ENCODE results near the gene ABTB2. TPM values are rescaled to one million over a fixed set of nuclear protein-coding genes. Genes with fewer than 3 reads are reported as not detected.
A peak's percentile ranks its signal among the peaks of the same experiment; 100 is the strongest.

ABTB2 gene
- total and polyA plus RNA-seq, 2 experiments from 2014 or later = 12.4 to 14.3 TPM

DNA sequence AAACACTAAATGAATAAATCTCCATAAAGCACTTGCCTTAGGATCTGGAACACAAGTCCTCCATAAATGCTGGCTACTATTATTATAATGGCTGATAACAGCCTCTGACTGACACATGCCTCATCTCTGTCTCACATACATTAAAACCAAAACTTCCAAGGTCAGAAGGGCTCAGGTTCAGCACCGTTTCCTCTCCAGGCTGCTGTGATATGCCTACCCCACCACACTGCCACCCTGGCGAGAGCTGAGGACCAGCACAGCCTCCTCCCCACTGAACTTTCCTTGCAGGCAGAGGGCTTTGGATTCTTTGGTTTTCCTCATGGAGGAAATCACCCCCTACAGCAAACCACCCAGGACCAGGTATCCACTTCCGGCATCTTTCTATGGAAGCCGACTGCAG, 112.8 kb downstream of the ABTB2 start:
- H3K4me3 ChIP-seq = no peak overlapping the region
- no peak overlapping the region for H3K4me2 ChIP-seq
- no peak for DNase-seq (ENCODE audit: low spot score)
- WGBS (ENCODE audit: low lambda C conversion rate, missing lambda C conversion rate) = 87% methylated on average over 4 of the region's 4 CpGs
- TF ChIP-seq EZH2phosphoT487 (IDR thresholded peaks at IDR 0.05; ENCODE audit: low read depth, severe bottlenecking, unreplicated experiment) = no peak
- TF ChIP-seq EZH2 (IDR thresholded peaks at IDR 0.05; ENCODE audit: borderline replicate concordance) = no peak
- TF ChIP-seq, protein P1, sequence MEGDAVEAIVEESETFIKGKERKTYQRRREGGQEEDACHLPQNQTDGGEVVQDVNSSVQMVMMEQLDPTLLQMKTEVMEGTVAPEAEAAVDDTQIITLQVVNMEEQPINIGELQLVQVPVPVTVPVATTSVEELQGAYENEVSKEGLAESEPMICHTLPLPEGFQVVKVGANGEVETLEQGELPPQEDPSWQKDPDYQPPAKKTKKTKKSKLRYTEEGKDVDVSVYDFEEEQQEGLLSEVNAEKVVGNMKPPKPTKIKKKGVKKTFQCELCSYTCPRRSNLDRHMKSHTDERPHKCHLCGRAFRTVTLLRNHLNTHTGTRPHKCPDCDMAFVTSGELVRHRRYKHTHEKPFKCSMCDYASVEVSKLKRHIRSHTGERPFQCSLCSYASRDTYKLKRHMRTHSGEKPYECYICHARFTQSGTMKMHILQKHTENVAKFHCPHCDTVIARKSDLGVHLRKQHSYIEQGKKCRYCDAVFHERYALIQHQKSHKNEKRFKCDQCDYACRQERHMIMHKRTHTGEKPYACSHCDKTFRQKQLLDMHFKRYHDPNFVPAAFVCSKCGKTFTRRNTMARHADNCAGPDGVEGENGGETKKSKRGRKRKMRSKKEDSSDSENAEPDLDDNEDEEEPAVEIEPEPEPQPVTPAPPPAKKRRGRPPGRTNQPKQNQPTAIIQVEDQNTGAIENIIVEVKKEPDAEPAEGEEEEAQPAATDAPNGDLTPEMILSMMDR (IDR thresholded peaks at IDR 0.05; ENCODE audit: poor library complexity) = no peak
- peaks cover 25% of the 10 kb centered on the region for H3K79me2 ChIP-seq
- H3K36me3 ChIP-seq (replicated peaks; ENCODE audit: insufficient read depth, low read depth) = no peaks in the 10 kb centered on the region
- H3K9me3 ChIP-seq (ENCODE audit: low read depth) = no peaks in the 10 kb centered on the region
- H3K4me1 ChIP-seq (ENCODE audit: insufficient read depth) = peaks cover 23% of the 10 kb centered on the region
- no peaks in the 10 kb centered on the region for H4K20me1 ChIP-seq (ENCODE audit: insufficient read depth, poor library complexity, severe bottlenecking)
- H3K27me3 ChIP-seq = no peaks in the 10 kb centered on the region
- no peaks in the 10 kb centered on the region for H3K9me2 ChIP-seq (replicated peaks; ENCODE audit: insufficient read depth)
- peak overlapping the region; percentile 91 for H3K27ac ChIP-seq
- H2AFZ ChIP-seq = no peak overlapping the region

DNA sequence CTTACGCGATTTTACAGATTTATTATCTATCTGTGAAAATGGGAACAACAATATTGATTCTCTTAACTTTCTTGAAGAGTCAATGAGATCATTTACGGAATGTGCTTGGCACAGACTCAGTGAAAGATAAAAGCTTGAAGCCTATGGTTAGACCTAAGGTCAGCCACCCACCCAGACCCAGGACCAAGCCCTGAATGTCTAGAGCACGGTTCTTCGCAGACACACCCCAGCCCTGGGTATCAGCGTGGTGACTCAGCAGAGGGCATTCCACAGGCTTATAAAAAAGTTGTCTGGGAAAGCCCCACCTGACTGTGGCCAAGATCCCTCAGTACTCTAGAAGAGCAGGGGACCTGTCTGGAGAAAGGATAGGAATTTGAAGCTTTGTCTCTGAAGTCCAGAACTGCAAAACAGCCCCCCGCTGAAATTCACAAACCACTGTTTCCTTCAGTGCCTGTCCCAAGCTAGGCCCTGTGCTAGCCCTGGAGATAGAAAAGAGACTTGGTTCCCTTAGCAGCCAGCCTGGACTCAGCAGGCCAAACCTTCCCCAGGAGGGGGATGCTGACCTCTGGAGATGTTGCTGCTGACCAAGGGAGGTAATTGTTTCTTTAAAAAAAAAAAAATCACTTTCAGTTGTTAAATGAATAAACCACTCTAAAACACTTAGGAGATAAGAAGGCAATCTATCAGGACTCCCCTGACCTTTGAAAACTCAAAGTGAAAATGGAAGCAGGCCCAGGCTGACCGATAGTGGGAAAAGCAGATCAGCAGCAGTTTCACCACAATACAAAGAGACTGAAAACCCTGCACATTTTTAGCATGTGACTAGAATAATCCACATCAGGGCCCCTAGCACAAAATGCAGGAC, 114.0 kb downstream of the ABTB2 start:
- Histone ChIP-seq H3K9me3 (ENCODE audit: low read depth) (no peaks in the 10 kb centered on the region), H3K4me3 (no peak overlapping the region), H3K9me2 (replicated peaks; ENCODE audit: insufficient read depth) (no peaks in the 10 kb centered on the region), H3K27ac (peak overlapping the region; percentile 91), H3K79me2 (peaks cover 25% of the 10 kb centered on the region), H3K36me3 (replicated peaks; ENCODE audit: insufficient read depth, low read depth) (no peaks in the 10 kb centered on the region), H2AFZ (no peak overlapping the region), H3K4me2 (peak overlapping the region; percentile 43), H4K20me1 (ENCODE audit: insufficient read depth, poor library complexity, severe bottlenecking) (no peaks in the 10 kb centered on the region), H3K4me1 (ENCODE audit: insufficient read depth) (peaks cover 23% of the 10 kb centered on the region), H3K27me3 (no peaks in the 10 kb centered on the region)
- peak; percentile 83 for DNase-seq (ENCODE audit: low spot score)
- no peak for TF ChIP-seq EZH2phosphoT487 (IDR thresholded peaks at IDR 0.05; ENCODE audit: low read depth, severe bottlenecking, unreplicated experiment)
- TF ChIP-seq EZH2 (IDR thresholded peaks at IDR 0.05; ENCODE audit: borderline replicate concordance) = no peak
- TF ChIP-seq, protein P1 (IDR thresholded peaks at IDR 0.05; ENCODE audit: poor library complexity) = no peak
- WGBS (ENCODE audit: low lambda C conversion rate, missing lambda C conversion rate) = 48% methylated on average over 8 of the region's 8 CpGs

DNA sequence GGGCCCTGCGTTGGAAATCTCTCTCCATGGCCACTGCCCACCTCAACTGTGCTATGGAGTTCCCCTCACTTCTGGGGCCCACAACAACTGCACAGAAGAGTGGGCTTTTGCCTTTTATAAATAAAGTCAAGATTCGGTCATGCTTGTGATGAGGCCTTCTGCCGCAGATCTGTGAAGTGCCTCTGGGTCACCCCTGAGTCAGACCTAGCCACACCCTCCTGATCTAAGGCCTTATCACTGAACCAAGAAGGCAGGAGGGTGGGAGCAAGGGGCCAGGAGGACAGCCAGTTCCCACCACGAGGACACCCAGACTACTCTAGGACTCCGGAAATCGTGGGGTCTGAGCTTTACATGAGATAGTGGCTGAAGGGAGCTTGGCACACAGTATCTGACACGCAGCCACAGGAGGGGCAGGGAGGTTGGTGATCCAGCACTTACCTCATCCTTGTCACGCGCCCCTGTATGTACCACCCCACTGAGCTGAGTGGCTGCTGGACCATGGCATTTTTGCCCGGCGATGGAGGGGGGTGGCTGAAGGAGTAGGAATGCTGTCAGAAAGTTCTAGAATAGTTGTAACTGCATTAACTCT, 115.7 kb downstream of the ABTB2 start:
- H3K36me3 ChIP-seq (replicated peaks; ENCODE audit: insufficient read depth, low read depth) = no peaks in the 10 kb centered on the region
- peak; percentile 47 for DNase-seq (ENCODE audit: low spot score)
- H3K4me1 ChIP-seq (ENCODE audit: insufficient read depth) = peaks cover 23% of the 10 kb centered on the region
- H3K4me3 ChIP-seq = no peak overlapping the region
- no peaks in the 10 kb centered on the region for H3K9me3 ChIP-seq (ENCODE audit: low read depth)
- peaks cover 18% of the 10 kb centered on the region for H3K79me2 ChIP-seq
- no peak overlapping the region for H3K4me2 ChIP-seq
- TF ChIP-seq, protein P1 (IDR thresholded peaks at IDR 0.05; ENCODE audit: poor library complexity) = no peak
- TF ChIP-seq EZH2phosphoT487 (IDR thresholded peaks at IDR 0.05; ENCODE audit: low read depth, severe bottlenecking, unreplicated experiment) (no peak), EZH2 (IDR thresholded peaks at IDR 0.05; ENCODE audit: borderline replicate concordance) (no peak)
- WGBS (ENCODE audit: low lambda C conversion rate, missing lambda C conversion rate) = 81% methylated on average over 11 of the region's 11 CpGs
- H3K9me2 ChIP-seq (replicated peaks; ENCODE audit: insufficient read depth) = no peaks in the 10 kb centered on the region
- H2AFZ ChIP-seq = no peak overlapping the region
- peak overlapping the region; percentile 91 for H3K27ac ChIP-seq
- no peaks in the 10 kb centered on the region for H4K20me1 ChIP-seq (ENCODE audit: insufficient read depth, poor library complexity, severe bottlenecking)
- no peaks in the 10 kb centered on the region for H3K27me3 ChIP-seq
